ENCODE results near the gene GPR155.

DNA sequence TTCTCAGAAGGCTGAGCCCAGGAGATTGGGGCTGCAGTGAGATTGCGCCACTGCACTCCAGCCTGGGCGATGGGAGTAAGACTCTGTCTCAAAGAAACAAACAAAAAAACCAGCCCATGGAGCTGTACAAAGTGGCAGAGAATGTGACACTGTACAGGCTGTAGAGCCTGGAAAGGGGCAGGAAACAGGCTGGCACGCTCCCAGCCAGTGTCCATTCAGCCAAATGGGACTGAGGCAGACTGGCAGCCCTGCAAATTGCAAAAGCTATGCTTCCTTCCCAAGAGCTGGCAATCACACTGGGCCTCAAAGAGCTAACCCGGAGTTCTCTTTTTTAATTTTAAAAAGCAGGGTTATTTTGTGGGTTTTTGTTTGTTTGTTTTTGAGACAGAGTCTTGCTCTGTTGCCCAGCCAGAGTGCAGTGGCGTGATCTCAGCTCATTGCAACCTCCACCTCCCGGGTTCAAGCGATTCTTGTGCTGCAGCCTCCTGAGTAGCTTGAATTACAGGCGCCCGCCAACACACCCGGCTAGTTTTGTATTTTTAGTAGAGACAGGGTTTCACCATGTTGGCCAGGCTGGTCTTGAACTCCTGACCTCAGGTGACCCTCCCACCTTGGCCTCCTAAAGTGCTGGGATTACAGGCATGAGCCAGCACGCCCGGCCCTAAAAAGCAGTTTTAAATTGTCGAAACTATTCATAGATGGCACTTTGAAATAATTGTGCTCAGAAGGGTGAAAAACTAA, 48.5 kb downstream of the GPR155 start:
- TF ChIP-seq CTCF (conservative IDR thresholded peaks at IDR 0.05 in 1 of 2, IDR thresholded peaks at IDR 0.05 in 1 of 2; ENCODE audit: extremely low read depth in 1 of 2, insufficient read depth in 1 of 2, low read depth in 1 of 2, low read length in 2 of 2) (no peak), EZH2 (IDR thresholded peaks at IDR 0.05; ENCODE audit: borderline replicate concordance, low read length) (no peak)
